Astrocyte (in vitro differentiated cells and primary cell): Measurements from ENCODE around the gene PEPD. TPM values are rescaled to one million over a fixed set of nuclear protein-coding genes. Genes with fewer than 3 reads are reported as not detected.

Experiments
- DNase-seq: peaks from one replicate; pipeline ENCODE4 v3.0.0-alpha.2; 2010; ENCODE audit warnings: low read depth
- FAIRE-seq: peaks from 2 replicates; lab custom pipeline; 2011; peaks lifted over from hg19 to GRCh38; lab: Jason Lieb, UNC
- H2AFZ ChIP-seq: 2 replicates; pipeline ENCODE4 v1.6.0; 2012; ENCODE audit warnings: low read depth, low read length, inconsistent platforms
- H3K27ac ChIP-seq: 2 replicates; pipeline ENCODE4 v1.5.1; 2011; ENCODE audit warnings: low read depth, low read length, inconsistent platforms
- H3K27me3 ChIP-seq: 2 replicates; pipeline ENCODE4 v1.6.0; 2011; ENCODE audit warnings: low read length, inconsistent platforms; ENCODE audit not compliant: insufficient read depth
- H3K36me3 ChIP-seq: 2 replicates; pipeline ENCODE4 v1.5.1; 2011; ENCODE audit warnings: low read length, inconsistent platforms; ENCODE audit not compliant: insufficient read depth
- H3K4me1 ChIP-seq: 2 replicates; pipeline ENCODE4 v1.5.1; 2011; ENCODE audit warnings: low read length, inconsistent platforms; ENCODE audit not compliant: insufficient read depth
- H3K4me2 ChIP-seq: 2 replicates; pipeline ENCODE4 v1.6.0; 2012; ENCODE audit warnings: low read length, inconsistent platforms
- H3K4me3 ChIP-seq: 2 replicates; pipeline ENCODE4 v1.5.1; 2011; ENCODE audit warnings: low read depth, mild to moderate bottlenecking, low read length, inconsistent platforms; ENCODE audit not compliant: insufficient read depth
- H3K79me2 ChIP-seq: 2 replicates; pipeline ENCODE4 v1.6.0; 2012; ENCODE audit warnings: mild to moderate bottlenecking, low read length, inconsistent platforms; ENCODE audit not compliant: insufficient read depth
- H3K9ac ChIP-seq: 2 replicates; pipeline ENCODE4 v1.6.0; 2012; ENCODE audit warnings: mild to moderate bottlenecking, low read length, inconsistent platforms
- H3K9me3 ChIP-seq: 2 replicates; pipeline ENCODE4 v1.5.1; 2012; ENCODE audit warnings: low read depth, mild to moderate bottlenecking, low read length, inconsistent platforms; ENCODE audit not compliant: insufficient read depth
- H4K20me1 ChIP-seq: 2 replicates; pipeline ENCODE4 v1.6.0; 2012; ENCODE audit warnings: low read length, inconsistent platforms; ENCODE audit not compliant: insufficient read depth
- H3K27ac Mint-ChIP-seq: one replicate; pipeline ENCODE4 v1.8.0; 2021; ENCODE audit warnings: mild to moderate bottlenecking, mixed read lengths; ENCODE audit not compliant: unreplicated experiment
- H3K27me3 Mint-ChIP-seq: one replicate; pipeline ENCODE4 v1.8.0; 2021; ENCODE audit warnings: low read depth, mixed read lengths; ENCODE audit not compliant: unreplicated experiment
- H3K36me3 Mint-ChIP-seq: one replicate; pipeline ENCODE4 v1.8.0; 2021; ENCODE audit warnings: low read depth, mixed read lengths; ENCODE audit not compliant: unreplicated experiment
- H3K4me1 Mint-ChIP-seq: one replicate; pipeline ENCODE4 v1.8.0; 2021; ENCODE audit warnings: low read depth, mixed read lengths; ENCODE audit not compliant: unreplicated experiment
- H3K4me3 Mint-ChIP-seq: one replicate; pipeline ENCODE4 v1.8.0; 2021; ENCODE audit warnings: mild to moderate bottlenecking, moderate library complexity, mixed read lengths; ENCODE audit not compliant: unreplicated experiment
- H3K9me3 Mint-ChIP-seq: one replicate; pipeline ENCODE4 v1.8.0; 2021; ENCODE audit warnings: mild to moderate bottlenecking, mixed read lengths; ENCODE audit not compliant: unreplicated experiment
- EZH2 ChIP-seq: IDR thresholded peaks from 2 replicates; pipeline ENCODE4 v1.6.1; 2012; ENCODE audit warnings: mild to moderate bottlenecking, low read length, inconsistent platforms; ENCODE audit not compliant: insufficient read depth
- total RNA-seq: library from RNA; stranded (reverse); gene quantifications from 2 replicates; pipeline ENCODE4 v1.2.1, GENCODE V29; 2021
- TF ChIP-seq, protein P1 (sequence below): IDR thresholded peaks from 2 replicates; pipeline ENCODE4 v1.5.1; 2011; ENCODE audit warnings: low read depth, mild to moderate bottlenecking, inconsistent platforms, low read length, moderate library complexity; ENCODE audit not compliant: insufficient read depth

The PEPD gene
- total RNA-seq, 1 donor from 2014 or later, result 37.9 TPM

DNA sequence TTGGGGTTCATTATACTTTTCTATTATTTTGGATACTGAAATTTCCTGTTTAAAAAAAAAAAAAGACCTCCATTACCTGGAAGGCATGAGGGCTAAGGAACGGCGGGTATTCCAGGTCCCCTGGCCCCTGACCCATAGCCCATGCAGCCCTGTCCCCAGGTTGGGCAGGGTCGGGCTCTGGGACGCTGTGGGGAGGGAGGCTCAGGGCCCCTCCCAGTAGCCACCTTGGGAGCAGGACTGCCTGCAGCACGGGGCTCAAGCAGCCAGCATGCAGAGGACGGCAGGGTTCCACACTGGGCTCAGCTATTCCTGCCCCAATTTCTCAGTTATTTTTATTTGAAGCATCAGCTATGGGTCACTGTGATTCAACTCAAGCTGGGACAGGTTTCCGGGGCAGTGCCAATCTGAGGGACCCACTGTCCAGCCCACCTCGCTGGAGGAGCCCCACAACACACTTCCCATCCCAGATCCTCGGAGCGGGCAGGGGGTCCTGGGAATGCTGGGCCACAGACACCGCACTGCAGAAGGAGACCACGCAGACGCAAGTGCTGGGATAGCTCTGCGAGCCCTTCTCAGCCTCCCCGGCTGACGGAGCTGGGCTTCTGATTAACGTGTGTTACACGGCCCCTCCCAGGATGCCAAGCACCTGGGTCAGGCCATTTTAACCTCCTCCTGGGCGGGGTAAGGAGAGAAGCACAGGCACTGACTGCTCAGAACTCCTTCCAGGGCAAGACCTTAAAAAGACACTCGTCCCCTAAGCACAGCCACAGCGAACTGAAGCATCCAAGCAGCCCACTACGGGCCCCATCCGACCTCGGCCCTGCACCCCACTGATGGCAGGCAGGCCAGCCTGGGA lies 60.1 kb downstream of the PEPD start:
- Mint-ChIP-seq H3K9me3 (no peaks in the 10 kb centered on the region), H3K4me1 (peaks cover 9% of the 10 kb centered on the region), H3K4me3 (no peak overlapping the region), H3K27ac (no peak overlapping the region), H3K36me3 (peaks cover 3% of the 10 kb centered on the region), H3K27me3 (no peaks in the 10 kb centered on the region)
- Histone ChIP-seq H3K79me2 (no peaks in the 10 kb centered on the region), H2AFZ (no peak overlapping the region), H3K4me3 (no peak overlapping the region), H3K4me2 (no peak overlapping the region), H3K9ac (no peak overlapping the region), H3K36me3 (peaks cover 5% of the 10 kb centered on the region), H3K4me1 (no peaks in the 10 kb centered on the region), H3K27me3 (no peaks in the 10 kb centered on the region), H3K9me3 (no peaks in the 10 kb centered on the region), H4K20me1 (peaks cover 7% of the 10 kb centered on the region), H3K27ac (no peak overlapping the region)
- no peak for FAIRE-seq
- TF ChIP-seq EZH2, result no peak
- TF ChIP-seq, protein P1, sequence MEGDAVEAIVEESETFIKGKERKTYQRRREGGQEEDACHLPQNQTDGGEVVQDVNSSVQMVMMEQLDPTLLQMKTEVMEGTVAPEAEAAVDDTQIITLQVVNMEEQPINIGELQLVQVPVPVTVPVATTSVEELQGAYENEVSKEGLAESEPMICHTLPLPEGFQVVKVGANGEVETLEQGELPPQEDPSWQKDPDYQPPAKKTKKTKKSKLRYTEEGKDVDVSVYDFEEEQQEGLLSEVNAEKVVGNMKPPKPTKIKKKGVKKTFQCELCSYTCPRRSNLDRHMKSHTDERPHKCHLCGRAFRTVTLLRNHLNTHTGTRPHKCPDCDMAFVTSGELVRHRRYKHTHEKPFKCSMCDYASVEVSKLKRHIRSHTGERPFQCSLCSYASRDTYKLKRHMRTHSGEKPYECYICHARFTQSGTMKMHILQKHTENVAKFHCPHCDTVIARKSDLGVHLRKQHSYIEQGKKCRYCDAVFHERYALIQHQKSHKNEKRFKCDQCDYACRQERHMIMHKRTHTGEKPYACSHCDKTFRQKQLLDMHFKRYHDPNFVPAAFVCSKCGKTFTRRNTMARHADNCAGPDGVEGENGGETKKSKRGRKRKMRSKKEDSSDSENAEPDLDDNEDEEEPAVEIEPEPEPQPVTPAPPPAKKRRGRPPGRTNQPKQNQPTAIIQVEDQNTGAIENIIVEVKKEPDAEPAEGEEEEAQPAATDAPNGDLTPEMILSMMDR, result no peak
- no peak for DNase-seq

DNA sequence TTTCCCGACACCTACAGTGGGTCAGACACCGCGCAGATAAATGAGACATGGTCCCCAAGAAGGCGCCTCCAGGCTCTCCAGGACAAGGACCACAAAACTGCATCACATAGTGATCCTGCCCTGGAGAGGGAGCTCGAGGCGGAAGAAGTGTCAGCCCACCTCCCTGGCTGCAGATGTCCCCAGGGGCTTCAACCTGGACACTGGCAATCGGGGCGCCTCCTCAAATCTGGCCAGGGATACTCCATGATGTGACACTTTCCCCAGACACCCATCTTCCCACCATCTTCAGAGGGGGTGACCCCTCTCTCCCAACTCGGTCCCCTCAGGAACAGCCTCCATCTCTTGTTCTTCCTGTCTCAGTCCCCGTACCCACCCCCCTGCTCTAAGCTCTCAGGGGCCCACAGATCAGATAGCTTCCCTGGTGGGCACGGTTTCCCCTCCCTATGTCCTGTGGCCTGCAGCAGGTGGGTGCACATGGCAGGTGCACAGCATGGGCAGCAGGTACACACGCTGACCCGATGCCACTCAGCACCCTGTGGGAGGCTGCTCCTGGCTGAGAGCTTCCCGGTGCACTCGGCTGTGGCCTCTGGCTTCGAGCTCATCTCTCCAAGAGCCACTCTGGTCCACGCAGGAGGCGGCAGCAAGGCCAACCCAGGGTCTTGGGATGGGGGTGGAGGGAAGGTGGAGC lies 61.2 kb downstream of the PEPD start:
- TF ChIP-seq, protein P1, result no peak
- no peak for TF ChIP-seq EZH2
- H3K4me3 ChIP-seq, result no peak overlapping the region
- no peaks in the 10 kb centered on the region for H3K27me3 Mint-ChIP-seq
- H3K4me1 Mint-ChIP-seq, result peaks cover 7% of the 10 kb centered on the region
- H3K4me1 ChIP-seq, result no peaks in the 10 kb centered on the region
- H3K4me2 ChIP-seq, result no peak overlapping the region
- no peak overlapping the region for H3K27ac Mint-ChIP-seq
- no peak overlapping the region for H3K27ac ChIP-seq
- H2AFZ ChIP-seq, result no peak overlapping the region
- H3K4me3 Mint-ChIP-seq, result no peak overlapping the region
- H3K36me3 ChIP-seq, result peaks cover 5% of the 10 kb centered on the region
- FAIRE-seq, result no peak
- DNase-seq, result no peak
- no peak overlapping the region for H3K9ac ChIP-seq
- no peaks in the 10 kb centered on the region for H3K27me3 ChIP-seq
- no peaks in the 10 kb centered on the region for H3K9me3 ChIP-seq
- H4K20me1 ChIP-seq, result peaks cover 7% of the 10 kb centered on the region
- no peaks in the 10 kb centered on the region for H3K9me3 Mint-ChIP-seq
- peaks cover 3% of the 10 kb centered on the region for H3K36me3 Mint-ChIP-seq
- H3K79me2 ChIP-seq, result no peaks in the 10 kb centered on the region
